Stomach (tissue), 9 donors: ENCODE results near the gene PLD2. TPM values are rescaled to one million over a fixed set of nuclear protein-coding genes. Genes with fewer than 3 reads are reported as not detected.
"Not testable (repeated sequence)": the region's sequence is repeated elsewhere in the genome, so short reads cannot be mapped to it uniquely, and the experiment has no call there.

Experiments used
- DNase-seq, 2 donors: peaks; one replicate each; pipeline versions ENCODE4 v3.0.0 to v3.0.0-alpha.2; 2013 to 2019
- H3K27ac ChIP-seq, 5 donors: fragments of 200-600 bp in 4 of 5; sonication (generic) in 4 of 5; one replicate each; pipeline ENCODE4 v1.5.1; 2013 to 2019; ENCODE audit warnings: mild to moderate bottlenecking in 1 of 5, moderate library complexity in 1 of 5
- H3K27me3 ChIP-seq, 3 donors: fragments of 200-600 bp; sonication (generic); one replicate each; pipeline ENCODE4 v1.5.1; 2017 to 2019; ENCODE audit warnings: mixed run types in 1 of 3
- H3K36me3 ChIP-seq, 4 donors: fragments of 200-600 bp; sonication (generic); 1 replicate in 3 of 4; 2 replicates in 1 of 4; pipeline ENCODE4 v1.5.1; 2016 to 2019
- H3K4me1 ChIP-seq, 4 donors: fragments of 200-600 bp; sonication (generic); one replicate each; pipeline ENCODE4 v1.5.1; 2016 to 2019
- H3K4me3 ChIP-seq, 4 donors: fragments of 200-600 bp; sonication (generic) in 3 of 4; one replicate each; pipeline ENCODE4 v1.5.1; 2016 to 2019; ENCODE audit warnings: mild to moderate bottlenecking in 1 of 4
- H3K9me3 ChIP-seq, 4 donors: fragments of 200-600 bp; sonication (generic); one replicate each; pipeline ENCODE4 v1.5.1; 2016 to 2019
- CTCF ChIP-seq, 7 experiments: fragments of 450-650 bp in 4 of 7; fragments of 200-600 bp in 3 of 7; sonication (generic) in 3 of 7; IDR thresholded peaks; one replicate each; pipeline ENCODE4 v1.5.1; 2016 to 2019; ENCODE audit warnings: antibody characterized with exemption in 7 of 7, control low read depth in 2 of 7, mild to moderate bottlenecking in 1 of 7
- EP300 ChIP-seq: sonication (generic); formaldehyde crosslinking; IDR thresholded peaks from one replicate; pipeline ENCODE4 v1.6.1; 2017; ENCODE audit warnings: antibody characterized with exemption
- POLR2A ChIP-seq, 4 donors: fragments of 450-650 bp; IDR thresholded peaks; one replicate each; pipeline ENCODE4 v1.6.1; 2016; ENCODE audit warnings: antibody characterized with exemption in 4 of 4, control low read depth in 2 of 4, mild to moderate bottlenecking in 1 of 4, moderate library complexity in 1 of 4
- POLR2AphosphoS5 ChIP-seq, 3 donors: sonication (generic); formaldehyde crosslinking; IDR thresholded peaks; one replicate each; pipeline ENCODE4 v1.6.1; 2016; ENCODE audit warnings: antibody characterized with exemption in 3 of 3
- WGBS, 5 donors: extraction: QIAGEN DNeasy Blood & Tissue Kit in 3 of 5; methylation state at CpG; one replicate each; pipeline versions ENCODE4 v1.1.5 to v1.1.7; 2013 to 2018; 5-methylcytosine and 5-hydroxymethylcytosine counted together
- intact Hi-C: fragments of 100-400 bp; cut with DNase I; formaldehyde crosslinking; loops from one replicate; pipeline ENCODE4 v1.15.1; 2023; ENCODE audit warnings: low total_unique reads
- polyA plus RNA-seq, 3 donors: library from polyadenylated mRNA; stranded (reverse); fragments of 200-250 nt; gene quantifications; one replicate each; pipeline ENCODE4 v1.2.3, GENCODE V29; 2013
- total RNA-seq, 5 donors: library from RNA; depleted of rRNA; stranded (reverse); fragments of >200 nt; gene quantifications; one replicate each; pipeline versions ENCODE4 v1.1.0 to v1.2.3, GENCODE V29; 2014 to 2016
- donor health status: healthy with polysubstance abuse.
- donor health status: Bipolar disorder and iron deficiency.
- donor health status: healthy.

PLD2 gene
- total and polyA plus RNA-seq, 8 donors: 10.3 to 123 (median 22.7) TPM

GRCh38 chr17:4822835-4823234 lies 15.9 kb downstream of the PLD2 start:
- H3K27ac ChIP-seq: no peak overlapping the region
- TF ChIP-seq POLR2AphosphoS5 (IDR thresholded peaks at IDR 0.05) (no peak), POLR2A (IDR thresholded peaks at IDR 0.05) (no peak), EP300 (no peak), CTCF (IDR thresholded peaks at IDR 0.05) (no peak)
- intact Hi-C loops: no loop called here

GRCh38 chr17:4823373-4824089 lies 16.6 kb downstream of the PLD2 start:
- H3K4me1 ChIP-seq: peaks cover 0 to 7% (median 3%) of the 10 kb centered on the region in 4 donors
- no peak overlapping the region for H3K27ac ChIP-seq
- no peaks in the 10 kb centered on the region for H3K9me3 ChIP-seq
- DNase-seq: peak in 1 of 2 donors; percentile 34
- intact Hi-C loops: no loop called here
- peaks cover 3 to 52% (median 40%) of the 10 kb centered on the region in 4 donors for H3K36me3 ChIP-seq
- 41 to 63% (median 57%) methylated on average over 12 of the region's 12 CpGs for WGBS, 5 donors
- TF ChIP-seq EP300 (no peak), POLR2A (IDR thresholded peaks at IDR 0.05) (no peak), POLR2AphosphoS5 (IDR thresholded peaks at IDR 0.05) (no peak), CTCF (IDR thresholded peaks at IDR 0.05) (no peak)
- no peaks in the 10 kb centered on the region for H3K27me3 ChIP-seq
- no peak overlapping the region for H3K4me3 ChIP-seq

More at GRCh38 chr17:4822835-4823234, 15.9 kb downstream of the PLD2 start:
- Histone ChIP-seq H3K4me1 (peaks cover 0 to 7% (median 3%) of the 10 kb centered on the region in 4 donors), H3K27me3 (no peaks in the 10 kb centered on the region), H3K4me3 (no peak overlapping the region), H3K36me3 (peaks cover 3 to 59% (median 47%) of the 10 kb centered on the region in 4 donors), H3K9me3 (no peaks in the 10 kb centered on the region)
- DNase-seq: no peak
- 62 to 72% (median 66%) methylated on average over 3 of the region's 3 CpGs for WGBS, 5 donors

- H3K27me3 ChIP-seq: no peaks in the 10 kb centered on the region
- no peak overlapping the region for H3K27ac ChIP-seq
- WGBS, 5 donors: 67 to 77% (median 69%) methylated on average over 8 of the region's 8 CpGs
- TF ChIP-seq EP300 (no peak), CTCF (IDR thresholded peaks at IDR 0.05) (no peak), POLR2A (IDR thresholded peaks at IDR 0.05) (no peak), POLR2AphosphoS5 (IDR thresholded peaks at IDR 0.05) (no peak)
- DNase-seq: no peak
- intact Hi-C loops: no loop called here
- peaks cover 0 to 7% (median 3%) of the 10 kb centered on the region in 4 donors for H3K4me1 ChIP-seq
- peaks cover 3 to 15% (median 13%) of the 10 kb centered on the region in 4 donors for H3K36me3 ChIP-seq
- no peak overlapping the region for H3K4me3 ChIP-seq
- no peaks in the 10 kb centered on the region for H3K9me3 ChIP-seq
These were observed 20.4 kb downstream of the PLD2 start for GRCh38 chr17:4827399-4827798.

GRCh38 chr17:4832829-4833177 lies 25.9 kb downstream of the PLD2 start:
- H3K9me3 ChIP-seq: not testable (repeated sequence)

More at GRCh38 chr17:4832829-4833177, 25.9 kb downstream of the PLD2 start:
- H3K4me1 ChIP-seq: peaks cover 20 to 44% (median 36%) of the 10 kb centered on the region in 4 donors
- peak overlapping the region; percentile 84 to 97 (median 96) for H3K4me3 ChIP-seq
- H3K27ac ChIP-seq: peak overlapping the region; percentile 95 to 98 (median 96)
- DNase-seq, H3K27me3 ChIP-seq, intact Hi-C loops, H3K36me3 ChIP-seq: not testable (repeated sequence)
- WGBS, 5 donors: 0 to 2% (median 0%) methylated on average over 9 to 14 of the region's 17 CpGs
